Neural cell (in vitro differentiated cells): ENCODE measurements around the gene RXFP2. TPM values are rescaled to one million over a fixed set of nuclear protein-coding genes. Genes with fewer than 3 reads are reported as not detected.

Experiments
- H2AFZ ChIP-seq: fragments of 200-600, 300-800 bp; sonication (generic), shearing (Covaris generic); 2 replicates; pipeline ENCODE4 v1.6.0; 2014; ENCODE audit warnings: low read depth, mild to moderate bottlenecking, antibody characterized with exemption, low read length, moderate library complexity
- H3F3A ChIP-seq: fragments of 200-600 bp; shearing (Covaris generic); 2 replicates; pipeline ENCODE4 v1.6.1; 2016; ENCODE audit warnings: mild to moderate bottlenecking, moderate library complexity, mixed read lengths, antibody characterized with exemption, low read length; ENCODE audit not compliant: insufficient read depth, poor library complexity, severe bottlenecking
- H3K27ac ChIP-seq: fragments of 200-600, 300-800 bp; sonication (generic), shearing (Covaris generic); 2 replicates; pipeline ENCODE4 v1.5.1; 2014; ENCODE audit warnings: mild to moderate bottlenecking, low read length, moderate library complexity
- H3K27me3 ChIP-seq: fragments of 300-800, 200-600 bp; sonication (generic), shearing (Covaris generic); 2 replicates; pipeline ENCODE4 v1.6.0; 2014; ENCODE audit warnings: mild to moderate bottlenecking, low read depth, low read length, moderate library complexity; ENCODE audit not compliant: insufficient read depth
- H3K36me3 ChIP-seq: fragments of 300-800, 200-600 bp; sonication (generic), shearing (Covaris generic); 2 replicates; pipeline ENCODE4 v1.5.1; 2014; ENCODE audit warnings: mild to moderate bottlenecking, antibody characterized with exemption, low read length, moderate library complexity; ENCODE audit not compliant: insufficient read depth
- H3K4me2 ChIP-seq: fragments of 300-800, 200-600 bp; sonication (generic), shearing (Covaris generic); 2 replicates; pipeline ENCODE4 v1.6.0; 2014; ENCODE audit warnings: mild to moderate bottlenecking, low read length
- H3K4me3 ChIP-seq: fragments of 300-800, 200-600 bp; sonication (generic), shearing (Covaris generic); 2 replicates; pipeline ENCODE4 v1.5.1; 2014; ENCODE audit warnings: mild to moderate bottlenecking, low read length, moderate library complexity
- H3K79me2 ChIP-seq: fragments of 200-600 bp; shearing (Covaris generic); replicated peaks from 2 replicates; pipeline ENCODE4 v1.6.0; 2014; ENCODE audit warnings: mild to moderate bottlenecking, low read length, moderate library complexity; ENCODE audit not compliant: insufficient read depth
- H3K9ac ChIP-seq: fragments of 300-800, 200-600 bp; sonication (generic), shearing (Covaris generic); 2 replicates; pipeline ENCODE4 v1.6.1; 2016; ENCODE audit warnings: mild to moderate bottlenecking, low read length, mixed read lengths
- H3K9me2 ChIP-seq: fragments of 200-600 bp; shearing (Covaris generic); 2 replicates; pipeline ENCODE4 v1.6.1; 2016; ENCODE audit warnings: mild to moderate bottlenecking, low read length, mixed read lengths; ENCODE audit not compliant: insufficient read depth
- H3K9me3 ChIP-seq: fragments of 200-600, 300-800 bp; sonication (generic), shearing (Covaris generic); 2 replicates; pipeline ENCODE4 v1.6.1; 2016; ENCODE audit warnings: mild to moderate bottlenecking, mixed run types, low read length, moderate library complexity, mixed read lengths
- H4K20me1 ChIP-seq: fragments of 200-600 bp; shearing (Covaris generic); 2 replicates; pipeline ENCODE4 v1.6.1; 2016; ENCODE audit warnings: mild to moderate bottlenecking, mixed run types; ENCODE audit not compliant: insufficient read depth
- EP300 ChIP-seq: fragments of 450-650 bp; conservative IDR thresholded peaks from 2 replicates; pipeline ENCODE4 v1.6.1; 2014; ENCODE audit warnings: antibody characterized with exemption, mild to moderate bottlenecking, moderate library complexity; ENCODE audit not compliant: poor library complexity, severe bottlenecking
- EZH2 ChIP-seq: fragments of 200-600, 300-800 bp; shearing (Covaris generic), sonication (generic); IDR thresholded peaks from 2 replicates; pipeline ENCODE4 v1.6.1; 2014; ENCODE audit warnings: antibody characterized with exemption, low read length, borderline replicate concordance, mild to moderate bottlenecking; ENCODE audit not compliant: insufficient read depth, poor library complexity, severe bottlenecking
- MXI1 ChIP-seq: fragments of 450-650 bp; conservative IDR thresholded peaks from 2 replicates; pipeline ENCODE4 v1.6.1; 2014; ENCODE audit warnings: antibody characterized with exemption, mild to moderate bottlenecking; ENCODE audit not compliant: poor library complexity, severe bottlenecking
- POLR2AphosphoS5 ChIP-seq: IDR thresholded peaks from 2 replicates; pipeline ENCODE4 v1.6.1; 2012
- RAD21 ChIP-seq: fragments of 450-650 bp; conservative IDR thresholded peaks from 2 replicates; pipeline ENCODE4 v1.6.1; 2014; ENCODE audit warnings: antibody characterized with exemption, mild to moderate bottlenecking, moderate library complexity
- SMC3 ChIP-seq: fragments of 450-650 bp; conservative IDR thresholded peaks from 2 replicates; pipeline ENCODE4 v1.6.1; 2014; ENCODE audit warnings: antibody characterized with exemption, mild to moderate bottlenecking, moderate library complexity; ENCODE audit not compliant: poor library complexity
- TAF1 ChIP-seq: IDR thresholded peaks from 2 replicates; pipeline ENCODE4 v1.6.1; 2012; ENCODE audit warnings: low read depth
- polyA plus RNA-seq: library from polyadenylated mRNA; depleted of rRNA; stranded (reverse); fragments of >200 nt; gene quantifications from 2 replicates; pipeline ENCODE4 v1.2.3, GENCODE V29; 2014
- TF ChIP-seq, protein P1 (sequence below): IDR thresholded peaks from 2 replicates; pipeline ENCODE4 v1.6.1; 2012; ENCODE audit warnings: borderline replicate concordance
- TF ChIP-seq, protein P2 (sequence below): fragments of 450-650 bp; IDR thresholded peaks from 2 replicates; pipeline ENCODE4 v1.5.1; 2014; ENCODE audit warnings: antibody characterized with exemption, mild to moderate bottlenecking, moderate library complexity; ENCODE audit not compliant: poor library complexity, severe bottlenecking

Gene RXFP2
- polyA plus RNA-seq, 1 donor from 2014 or later = not detected

DNA sequence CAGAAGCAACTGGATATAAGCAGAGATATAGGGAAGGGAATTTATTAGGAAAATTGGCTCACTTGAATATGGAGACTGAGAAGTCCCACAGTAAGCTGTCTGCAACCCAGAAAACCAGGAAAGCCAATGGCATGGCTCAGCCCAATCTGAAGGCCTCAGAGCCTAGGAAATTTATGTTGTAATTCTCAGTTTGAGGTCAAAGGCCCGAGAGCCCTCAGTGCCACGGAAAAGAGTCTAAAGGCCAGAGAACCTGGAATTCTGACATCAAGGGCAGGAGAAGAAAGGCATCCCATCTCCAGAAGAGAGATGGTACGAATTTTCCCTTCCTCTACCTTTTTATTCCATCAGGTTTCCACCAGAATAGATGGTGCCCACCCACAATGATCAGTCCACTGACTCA, 20.1 kb upstream of the RXFP2 start:
- Histone ChIP-seq H3K9me2 (no peaks in the 10 kb centered on the region), H3K4me3 (no peak overlapping the region), H3K4me2 (no peak overlapping the region), H4K20me1 (no peaks in the 10 kb centered on the region), H3K9me3 (no peaks in the 10 kb centered on the region), H3K36me3 (no peaks in the 10 kb centered on the region), H3K9ac (no peak overlapping the region), H3K79me2 (no peaks in the 10 kb centered on the region), H3F3A (no peaks in the 10 kb centered on the region), H2AFZ (no peak overlapping the region), H3K27ac (no peak overlapping the region), H3K27me3 (no peaks in the 10 kb centered on the region)
- TF ChIP-seq MXI1 (no peak), EP300 (no peak), POLR2AphosphoS5 (no peak)
- TF ChIP-seq, protein P1, sequence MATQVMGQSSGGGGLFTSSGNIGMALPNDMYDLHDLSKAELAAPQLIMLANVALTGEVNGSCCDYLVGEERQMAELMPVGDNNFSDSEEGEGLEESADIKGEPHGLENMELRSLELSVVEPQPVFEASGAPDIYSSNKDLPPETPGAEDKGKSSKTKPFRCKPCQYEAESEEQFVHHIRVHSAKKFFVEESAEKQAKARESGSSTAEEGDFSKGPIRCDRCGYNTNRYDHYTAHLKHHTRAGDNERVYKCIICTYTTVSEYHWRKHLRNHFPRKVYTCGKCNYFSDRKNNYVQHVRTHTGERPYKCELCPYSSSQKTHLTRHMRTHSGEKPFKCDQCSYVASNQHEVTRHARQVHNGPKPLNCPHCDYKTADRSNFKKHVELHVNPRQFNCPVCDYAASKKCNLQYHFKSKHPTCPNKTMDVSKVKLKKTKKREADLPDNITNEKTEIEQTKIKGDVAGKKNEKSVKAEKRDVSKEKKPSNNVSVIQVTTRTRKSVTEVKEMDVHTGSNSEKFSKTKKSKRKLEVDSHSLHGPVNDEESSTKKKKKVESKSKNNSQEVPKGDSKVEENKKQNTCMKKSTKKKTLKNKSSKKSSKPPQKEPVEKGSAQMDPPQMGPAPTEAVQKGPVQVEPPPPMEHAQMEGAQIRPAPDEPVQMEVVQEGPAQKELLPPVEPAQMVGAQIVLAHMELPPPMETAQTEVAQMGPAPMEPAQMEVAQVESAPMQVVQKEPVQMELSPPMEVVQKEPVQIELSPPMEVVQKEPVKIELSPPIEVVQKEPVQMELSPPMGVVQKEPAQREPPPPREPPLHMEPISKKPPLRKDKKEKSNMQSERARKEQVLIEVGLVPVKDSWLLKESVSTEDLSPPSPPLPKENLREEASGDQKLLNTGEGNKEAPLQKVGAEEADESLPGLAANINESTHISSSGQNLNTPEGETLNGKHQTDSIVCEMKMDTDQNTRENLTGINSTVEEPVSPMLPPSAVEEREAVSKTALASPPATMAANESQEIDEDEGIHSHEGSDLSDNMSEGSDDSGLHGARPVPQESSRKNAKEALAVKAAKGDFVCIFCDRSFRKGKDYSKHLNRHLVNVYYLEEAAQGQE = no peak

DNA sequence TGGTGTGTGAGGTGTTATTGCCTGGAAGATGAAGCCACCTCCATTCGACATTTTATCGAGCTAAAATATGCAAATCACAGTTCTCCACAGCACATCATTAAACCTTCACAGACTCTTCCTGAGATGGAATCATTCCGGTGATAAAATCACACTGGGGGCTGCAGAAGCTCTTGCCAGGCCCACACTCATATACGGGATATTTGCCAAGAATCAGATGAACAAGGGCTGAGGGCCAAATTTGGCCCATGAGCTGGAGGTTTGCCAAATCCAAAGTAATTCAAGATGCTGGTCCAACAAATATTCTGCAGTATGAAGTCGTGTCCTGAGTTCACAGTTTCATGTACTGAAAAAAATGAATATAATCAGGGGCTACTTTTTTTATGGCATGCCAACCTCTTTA, 16.7 kb upstream of the RXFP2 start:
- Histone ChIP-seq H3K4me2 (no peak overlapping the region), H3K4me3 (no peak overlapping the region)

More for the DNA sequence above, 16.7 kb upstream of the RXFP2 start:
- Histone ChIP-seq H4K20me1 (no peaks in the 10 kb centered on the region), H3K36me3 (no peaks in the 10 kb centered on the region), H3K27ac (no peak overlapping the region), H3K79me2 (no peaks in the 10 kb centered on the region), H3F3A (no peaks in the 10 kb centered on the region), H2AFZ (no peak overlapping the region), H3K27me3 (no peaks in the 10 kb centered on the region), H3K9me2 (no peaks in the 10 kb centered on the region), H3K9me3 (no peaks in the 10 kb centered on the region), H3K9ac (no peak overlapping the region)
- no peak for TF ChIP-seq POLR2AphosphoS5
- no peak for TF ChIP-seq MXI1
- TF ChIP-seq, protein P1 = no peak
- TF ChIP-seq, protein P2, sequence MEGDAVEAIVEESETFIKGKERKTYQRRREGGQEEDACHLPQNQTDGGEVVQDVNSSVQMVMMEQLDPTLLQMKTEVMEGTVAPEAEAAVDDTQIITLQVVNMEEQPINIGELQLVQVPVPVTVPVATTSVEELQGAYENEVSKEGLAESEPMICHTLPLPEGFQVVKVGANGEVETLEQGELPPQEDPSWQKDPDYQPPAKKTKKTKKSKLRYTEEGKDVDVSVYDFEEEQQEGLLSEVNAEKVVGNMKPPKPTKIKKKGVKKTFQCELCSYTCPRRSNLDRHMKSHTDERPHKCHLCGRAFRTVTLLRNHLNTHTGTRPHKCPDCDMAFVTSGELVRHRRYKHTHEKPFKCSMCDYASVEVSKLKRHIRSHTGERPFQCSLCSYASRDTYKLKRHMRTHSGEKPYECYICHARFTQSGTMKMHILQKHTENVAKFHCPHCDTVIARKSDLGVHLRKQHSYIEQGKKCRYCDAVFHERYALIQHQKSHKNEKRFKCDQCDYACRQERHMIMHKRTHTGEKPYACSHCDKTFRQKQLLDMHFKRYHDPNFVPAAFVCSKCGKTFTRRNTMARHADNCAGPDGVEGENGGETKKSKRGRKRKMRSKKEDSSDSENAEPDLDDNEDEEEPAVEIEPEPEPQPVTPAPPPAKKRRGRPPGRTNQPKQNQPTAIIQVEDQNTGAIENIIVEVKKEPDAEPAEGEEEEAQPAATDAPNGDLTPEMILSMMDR = no peak
- TF ChIP-seq EZH2 = no peak
- TF ChIP-seq TAF1 = no peak
- no peak for TF ChIP-seq RAD21
- no peak for TF ChIP-seq SMC3
- TF ChIP-seq EP300 = no peak
